K562 (cell line): ENCODE measurements around the gene PRKCB. TPM values are rescaled to one million over a fixed set of nuclear protein-coding genes. Genes with fewer than 3 reads are reported as not detected.

Source experiments
- ATAC-seq: fragments of 200-7000 bp; cut with Tn5 transposase; 3 replicates; pipeline ENCODE4 v1.9.1; 2020; ENCODE audit warnings: moderate library complexity
- BruUV-seq: library from RNA; stranded (reverse); fragments of 400-500 nt; replicated peaks from 2 replicates; lab custom pipeline; 2021; lab: Mats Ljungman, UMichigan
- CTCF ChIA-PET: fragments of 300-600 bp; formaldehyde crosslinking; extraction: SDS; loops from one replicate; lab custom pipeline; 2021; ENCODE audit warnings: low intra/inter-chr PET ratio; lab: Yijun Ruan, JAX
- POLR2A ChIA-PET: fragments of 300-600, 350-650 bp; sonication (Branson Sonifier 250); formaldehyde crosslinking; extraction: SDS; loops from one replicate; lab custom pipeline; 2021; ENCODE audit warnings: antibody characterized with exemption, inconsistent platforms; lab: Yijun Ruan, JAX
- DNase-seq, 4 experiments: peaks; one replicate each; pipeline versions ENCODE4 v3.0.0 to v3.0.0-alpha.2; 2011 to 2018; ENCODE audit warnings: low spot score in 3 of 4, mixed read lengths in 3 of 4; ENCODE audit errors: extremely low read depth in 1 of 4
- FAIRE-seq: peaks from 2 replicates; lab custom pipeline; 2011; peaks lifted over from hg19 to GRCh38; lab: Jason Lieb, UNC
- H2AFZ ChIP-seq: 2 replicates; pipeline ENCODE4 v1.6.0; 2011; ENCODE audit warnings: low read depth, low read length, control low read depth, inconsistent platforms
- H3K27ac ChIP-seq: fragments of 200-600 bp; 3 replicates; pipeline ENCODE4 v1.8.0; 2011; ENCODE audit warnings: low read depth, mild to moderate bottlenecking, control low read depth, inconsistent platforms, low read length, moderate library complexity, mixed read lengths; ENCODE audit errors: extremely low read depth
- H3K27me3 ChIP-seq, 2 experiments: fragments of 300-600 bp in 1 of 2; 2 replicates in 1 of 2; 3 replicates in 1 of 2; pipeline versions ENCODE4 v1.6.0 to v1.8.0; 2011; ENCODE audit warnings: inconsistent platforms in 2 of 2, low read length in 2 of 2, mild to moderate bottlenecking in 1 of 2, mixed read lengths in 1 of 2, moderate library complexity in 1 of 2; ENCODE audit not compliant: control insufficient read depth in 2 of 2, insufficient read depth in 2 of 2
- H3K36me3 ChIP-seq: fragments of 300-600 bp; 3 replicates; pipeline ENCODE4 v1.8.0; 2011; ENCODE audit warnings: mild to moderate bottlenecking, low read length, inconsistent platforms; ENCODE audit not compliant: control insufficient read depth, insufficient read depth
- H3K4me1 ChIP-seq, 2 experiments: fragments of 200-600 bp in 1 of 2; replicated peaks in 1 of 2; 2 replicates in 1 of 2; 3 replicates in 1 of 2; pipeline versions ENCODE4 v1.5.1 to v1.8.0; 2011; ENCODE audit warnings: inconsistent platforms in 2 of 2, low read length in 2 of 2, mild to moderate bottlenecking in 1 of 2, mixed read lengths in 1 of 2, moderate library complexity in 1 of 2; ENCODE audit not compliant: control insufficient read depth in 2 of 2, insufficient read depth in 2 of 2
- H3K4me2 ChIP-seq: 2 replicates; pipeline ENCODE4 v1.6.1; 2011; ENCODE audit warnings: low read length, control low read depth, inconsistent platforms, mixed read lengths; ENCODE audit not compliant: insufficient read depth
- H3K4me3 ChIP-seq: fragments of 200-600 bp; sonication (generic), shearing (Covaris generic); 2 replicates; pipeline ENCODE4 v1.5.1; 2016; ENCODE audit warnings: control low read depth, inconsistent platforms
- H3K79me2 ChIP-seq: fragments of 200-600 bp; 3 replicates; pipeline ENCODE4 v1.8.0; 2011; ENCODE audit warnings: low read length, inconsistent platforms; ENCODE audit not compliant: control insufficient read depth, insufficient read depth
- H3K9ac ChIP-seq, 2 experiments: 2 replicates each; pipeline versions ENCODE4 v1.6.0 to v1.6.1; 2011; ENCODE audit warnings: low read depth in 2 of 2, low read length in 2 of 2, control low read depth in 1 of 2, inconsistent platforms in 1 of 2, mild to moderate bottlenecking in 1 of 2, mixed read lengths in 1 of 2; ENCODE audit not compliant: insufficient read depth in 1 of 2
- H3K9me1 ChIP-seq: one replicate; pipeline ENCODE4 v1.6.0; 2011; ENCODE audit warnings: inconsistent platforms, mild to moderate bottlenecking, low read length, moderate library complexity; ENCODE audit not compliant: control insufficient read depth, insufficient read depth
- H3K9me3 ChIP-seq: replicated peaks from 2 replicates; pipeline ENCODE4 v1.5.1; 2011; ENCODE audit warnings: low read depth, low read length, inconsistent platforms; ENCODE audit not compliant: control insufficient read depth, insufficient read depth
- H4K20me1 ChIP-seq: replicated peaks from 2 replicates; pipeline ENCODE4 v1.6.1; 2011; ENCODE audit warnings: low read length, inconsistent platforms, mixed read lengths; ENCODE audit not compliant: control insufficient read depth, insufficient read depth
- ARNT ChIP-seq, 2 experiments: fragments of 450-650 bp; IDR thresholded peaks; 2 replicates each; pipeline ENCODE4 v1.6.1; 2016; ENCODE audit warnings: mild to moderate bottlenecking in 1 of 2
- FOXP4 ChIP-seq: sonication (generic); formaldehyde crosslinking; IDR thresholded peaks from 2 replicates; pipeline ENCODE4 v1.8.0; 2022; ENCODE audit warnings: mild to moderate bottlenecking, missing genetic modification reagents, borderline replicate concordance
- GTF2F1 ChIP-seq: IDR thresholded peaks from 2 replicates; pipeline ENCODE4 v1.6.1; 2011; ENCODE audit warnings: low read depth, low read length, improper control_type of control experiment
- HDAC2 ChIP-seq: fragments of 450-650 bp; IDR thresholded peaks from 2 replicates; pipeline ENCODE4 v1.6.1; 2016; ENCODE audit warnings: mild to moderate bottlenecking
- NCOA4 ChIP-seq: fragments of 450-650 bp; IDR thresholded peaks from 2 replicates; pipeline ENCODE4 v1.6.1; 2018; ENCODE audit warnings: mild to moderate bottlenecking; ENCODE audit not compliant: partially characterized antibody
- NKRF ChIP-seq: fragments of 450-650 bp; IDR thresholded peaks from 2 replicates; pipeline ENCODE4 v1.6.1; 2016; ENCODE audit warnings: borderline replicate concordance
- SIN3B ChIP-seq: fragments of 450-650 bp; IDR thresholded peaks from 2 replicates; pipeline ENCODE4 v1.6.1; 2017; ENCODE audit warnings: low read depth, mild to moderate bottlenecking, moderate library complexity
- SLC30A9 ChIP-seq: fragments of 250-450 bp; sonication (Bioruptor Pico); IDR thresholded peaks from 2 replicates; pipeline ENCODE4 v1.8.0; 2022; ENCODE audit warnings: mild to moderate bottlenecking, moderate library complexity
- SMAD1 ChIP-seq: fragments of 150-350 bp; IDR thresholded peaks from 2 replicates; pipeline ENCODE4 v1.6.1; 2014; ENCODE audit warnings: low read length, low read depth; ENCODE audit not compliant: partially characterized antibody
- SMARCA4 ChIP-seq: fragments of 450-650 bp; IDR thresholded peaks from 2 replicates; pipeline ENCODE4 v1.6.1; 2016
- ZNF507 ChIP-seq: conservative IDR thresholded peaks from 2 replicates; pipeline ENCODE4 v1.6.1; 2017; ENCODE audit warnings: missing genetic modification characterization, missing compliant biosample characterization
- WGBS: fragments of 100-300 bp; shearing (Covaris generic); methylation state at CpG from one replicate; pipeline ENCODE4 v1.1.6; 2016; ENCODE audit warnings: low coverage, mixed read lengths; ENCODE audit not compliant: insufficient coverage; ENCODE audit errors: missing lambda C conversion rate; 5-methylcytosine and 5-hydroxymethylcytosine counted together
- in situ Hi-C: fragments of 300-500 bp; cut with MboI; formaldehyde crosslinking; loops from 4 replicates; pipeline ENCODE4 v1.15.0; 2018; ENCODE audit warnings: inconsistent platforms, mixed read lengths
- intact Hi-C: fragments of 100-400 bp; cut with micrococcal nuclease; formaldehyde crosslinking; loops from 2 replicates; pipeline ENCODE4 v1.14.2; 2022
- polyA plus RNA-seq, 8 experiments: library from polyadenylated mRNA; depleted of rRNA in 4 of 8; stranded (reverse) in 5 of 8; unstranded in 3 of 8; fragments of >200 nt; fragmentation: Nextera tagmentation in 2 of 8; fragmentation: Illumina TruSeq in 1 of 8; extraction: Ambion mirVana in 2 of 8; extraction: Trizol in 1 of 8; gene quantifications; 2 replicates each; pipeline versions ENCODE4 v1.2.1 to v1.2.3, GENCODE V29; 2011 to 2014; ENCODE audit warnings: inconsistent platforms in 1 of 8, missing spikeins in 1 of 8
- total RNA-seq, 7 experiments: library from RNA; depleted of rRNA in 6 of 7; stranded (reverse); fragments of >200 nt in 6 of 7; fragmentation: Illumina TruSeq in 2 of 7; extraction: Trizol in 2 of 7; gene quantifications; 2 replicates each; pipeline versions ENCODE4 v1.2.1 to v1.2.3, GENCODE V29; 2011 to 2021; ENCODE audit warnings: low replicate concordance in 1 of 7
- TF ChIP-seq, protein P1 (sequence below): sonication (generic); formaldehyde crosslinking; IDR thresholded peaks from 2 replicates; pipeline ENCODE4 v1.8.0; 2023; ENCODE audit warnings: missing genetic modification reagents, mild to moderate bottlenecking, borderline replicate concordance

Gene PRKCB
- total and polyA plus RNA-seq, 9 of the 15 experiments (the other 6 are each of a cell fraction or from before 2014, with no cell fraction given): 49.9 to 276 (median 148) TPM

GRCh38 chr16:24149102-24149501 lies 313.3 kb downstream of the PRKCB start:
- intact Hi-C loops (no loop called here), in situ Hi-C loops (no loop called here)
- no peaks in the 10 kb centered on the region for H3K4me1 ChIP-seq
- no peaks in the 10 kb centered on the region for H3K27me3 ChIP-seq
- 98% methylated on average over 3 of the region's 3 CpGs for WGBS
- CTCF ChIA-PET: no interaction called here
- POLR2A ChIA-PET: interaction anchor here (0.6 to 1.2 kb wide), 2 partner anchors 17 to 406 kb away, joined by 3 read pairs; no protein-coding TSS in a partner anchor
- no TSS peak for BruUV-seq
- no peaks in the 10 kb centered on the region for H3K9me3 ChIP-seq
- DNase-seq (no peak), ATAC-seq (no peak), FAIRE-seq (no peak)
- no peak overlapping the region for H3K9ac ChIP-seq
- peaks cover 2% of the 10 kb centered on the region; the same call in 1 of the 3 replicates for H3K79me2 ChIP-seq
- H4K20me1 ChIP-seq: no peaks in the 10 kb centered on the region
- no peak overlapping the region for H2AFZ ChIP-seq
- no peaks in the 10 kb centered on the region for H3K9me1 ChIP-seq
- H3K4me2 ChIP-seq: no peak overlapping the region
- no peak overlapping the region for H3K4me3 ChIP-seq
- H3K36me3 ChIP-seq: peaks cover 78% of the 10 kb centered on the region; the same call in 2 of the 3 replicates
- H3K27ac ChIP-seq: no peak overlapping the region
- TF ChIP-seq NKRF (no peak), FOXP4 (CRISPR knock-in tag) (no peak), ZNF507 (no peak), SLC30A9 (CRISPR knock-in tag) (no peak), ARNT (IDR thresholded peaks at IDR 0.05) (no peak), HDAC2 (no peak), GTF2F1 (no peak), NCOA4 (no peak), SIN3B (no peak), SMAD1 (no peak), SMARCA4 (no peak)
- TF ChIP-seq, protein P1, sequence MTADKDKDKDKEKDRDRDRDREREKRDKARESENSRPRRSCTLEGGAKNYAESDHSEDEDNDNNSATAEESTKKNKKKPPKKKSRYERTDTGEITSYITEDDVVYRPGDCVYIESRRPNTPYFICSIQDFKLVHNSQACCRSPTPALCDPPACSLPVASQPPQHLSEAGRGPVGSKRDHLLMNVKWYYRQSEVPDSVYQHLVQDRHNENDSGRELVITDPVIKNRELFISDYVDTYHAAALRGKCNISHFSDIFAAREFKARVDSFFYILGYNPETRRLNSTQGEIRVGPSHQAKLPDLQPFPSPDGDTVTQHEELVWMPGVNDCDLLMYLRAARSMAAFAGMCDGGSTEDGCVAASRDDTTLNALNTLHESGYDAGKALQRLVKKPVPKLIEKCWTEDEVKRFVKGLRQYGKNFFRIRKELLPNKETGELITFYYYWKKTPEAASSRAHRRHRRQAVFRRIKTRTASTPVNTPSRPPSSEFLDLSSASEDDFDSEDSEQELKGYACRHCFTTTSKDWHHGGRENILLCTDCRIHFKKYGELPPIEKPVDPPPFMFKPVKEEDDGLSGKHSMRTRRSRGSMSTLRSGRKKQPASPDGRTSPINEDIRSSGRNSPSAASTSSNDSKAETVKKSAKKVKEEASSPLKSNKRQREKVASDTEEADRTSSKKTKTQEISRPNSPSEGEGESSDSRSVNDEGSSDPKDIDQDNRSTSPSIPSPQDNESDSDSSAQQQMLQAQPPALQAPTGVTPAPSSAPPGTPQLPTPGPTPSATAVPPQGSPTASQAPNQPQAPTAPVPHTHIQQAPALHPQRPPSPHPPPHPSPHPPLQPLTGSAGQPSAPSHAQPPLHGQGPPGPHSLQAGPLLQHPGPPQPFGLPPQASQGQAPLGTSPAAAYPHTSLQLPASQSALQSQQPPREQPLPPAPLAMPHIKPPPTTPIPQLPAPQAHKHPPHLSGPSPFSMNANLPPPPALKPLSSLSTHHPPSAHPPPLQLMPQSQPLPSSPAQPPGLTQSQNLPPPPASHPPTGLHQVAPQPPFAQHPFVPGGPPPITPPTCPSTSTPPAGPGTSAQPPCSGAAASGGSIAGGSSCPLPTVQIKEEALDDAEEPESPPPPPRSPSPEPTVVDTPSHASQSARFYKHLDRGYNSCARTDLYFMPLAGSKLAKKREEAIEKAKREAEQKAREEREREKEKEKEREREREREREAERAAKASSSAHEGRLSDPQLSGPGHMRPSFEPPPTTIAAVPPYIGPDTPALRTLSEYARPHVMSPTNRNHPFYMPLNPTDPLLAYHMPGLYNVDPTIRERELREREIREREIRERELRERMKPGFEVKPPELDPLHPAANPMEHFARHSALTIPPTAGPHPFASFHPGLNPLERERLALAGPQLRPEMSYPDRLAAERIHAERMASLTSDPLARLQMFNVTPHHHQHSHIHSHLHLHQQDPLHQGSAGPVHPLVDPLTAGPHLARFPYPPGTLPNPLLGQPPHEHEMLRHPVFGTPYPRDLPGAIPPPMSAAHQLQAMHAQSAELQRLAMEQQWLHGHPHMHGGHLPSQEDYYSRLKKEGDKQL (CRISPR knock-in tag): no peak
